ENCODE data around the gene LAD1. TPM values are rescaled to one million over a fixed set of nuclear protein-coding genes. Genes with fewer than 3 reads are reported as not detected.

The LAD1 gene
- polyA plus RNA-seq, 2 of the 4 experiments (the other 2 are of a cell fraction), result 0.19 to 1.1 TPM

GRCh38 chr1:201399352-201400126 is 415 bp upstream of the LAD1 start:
- no peak for TF ChIP-seq POLR2AphosphoS2 (conservative IDR thresholded peaks at IDR 0.05; ENCODE audit: low read length)
- no peak for TF ChIP-seq TP53 (CRISPR knock-in tag; IDR thresholded peaks at IDR 0.05)
- TF ChIP-seq FOSB (CRISPR knock-in tag; IDR thresholded peaks at IDR 0.05), result no peak
- no peak for TF ChIP-seq RAD21 (conservative IDR thresholded peaks at IDR 0.05 in 1 of 2, IDR thresholded peaks at IDR 0.05 in 1 of 2)
- TF ChIP-seq RFX5 (IDR thresholded peaks at IDR 0.05), result no peak
- no peak for TF ChIP-seq ELK1 (IDR thresholded peaks at IDR 0.05; ENCODE audit: low read depth, low read length)
- TF ChIP-seq E2F6 (IDR thresholded peaks at IDR 0.05; ENCODE audit: borderline replicate concordance, low read depth), result no peak
- no peak for TF ChIP-seq ATOH8 (CRISPR knock-in tag; IDR thresholded peaks at IDR 0.05; ENCODE audit: low read depth)
- TF ChIP-seq MAZ (IDR thresholded peaks at IDR 0.05; ENCODE audit: borderline replicate concordance, low read depth, low read length), result no peak
- no peak for TF ChIP-seq ZNF302 (CRISPR knock-in tag; IDR thresholded peaks at IDR 0.05)
- TF ChIP-seq MYC (IDR thresholded peaks at IDR 0.05; ENCODE audit: borderline replicate concordance, low read length), result no peak
- TF ChIP-seq GATA3 (IDR thresholded peaks at IDR 0.05; ENCODE audit: borderline replicate concordance), result no peak
- no peak for TF ChIP-seq NFE2L2 (conservative IDR thresholded peaks at IDR 0.05; ENCODE audit: low read length)
- Histone ChIP-seq H3K4me1 (peaks cover 75% of the 10 kb centered on the region), H3K9me3 (no peaks in the 10 kb centered on the region), H3K27ac (peak overlapping the region; percentile 90 to 92), H3K4me3 (no peak overlapping the region), H3K4me2 (no peak overlapping the region)
- ATAC-seq (no peak), FAIRE-seq (no peak), DNase-seq (ENCODE audit: low read depth in 1 of 2, low spot score in 1 of 2) (no peak)
- WGBS (ENCODE audit: missing lambda C conversion rate), result 94% methylated on average over 59 of the region's 62 CpGs
- ChIA-PET POLR2A (interaction anchor here (0.5 kb wide), 1 partner anchor 53 kb away, joined by 4 read pairs; no protein-coding TSS in a partner anchor), CTCF (interaction anchor here (1.8 to 15.0 kb wide), 4 partner anchors 10 to 145 kb away, joined by 5 to 334 read pairs (median 12); no protein-coding TSS in a partner anchor)

- CTCF ChIA-PET, result interaction anchor here (0.9 to 19.4 kb wide), 8 partner anchors 9 to 143 kb away, joined by 3 to 334 read pairs (median 6); partner anchors contain the start of gene LAD1
- Histone ChIP-seq H3K27ac (peak overlapping the region; percentile 90 to 92), H3K4me2 (peak overlapping the region; percentile 72), H3K4me1 (peaks cover 66% of the 10 kb centered on the region), H3K9me3 (no peaks in the 10 kb centered on the region), H3K4me3 (no peak overlapping the region)
- POLR2A ChIA-PET, result interaction anchor here (1.6 kb wide), 1 partner anchor 71 kb away, joined by 4 read pairs; the partner anchor contains the start of gene PHLDA3
- FAIRE-seq, result no peak
- ATAC-seq, result peak; percentile 5 to 16; a peak in 3 of 6 replicates
- TF ChIP-seq BHLHE40 (IDR thresholded peaks at IDR 0.05; ENCODE audit: low read depth, low read length), result no peak
- no peak for TF ChIP-seq MAZ (IDR thresholded peaks at IDR 0.05; ENCODE audit: borderline replicate concordance, low read depth, low read length)
- no peak for TF ChIP-seq EP300 (IDR thresholded peaks at IDR 0.05)
- no peak for TF ChIP-seq CTCF (IDR thresholded peaks at IDR 0.05)
- no peak for TF ChIP-seq CHD2 (IDR thresholded peaks at IDR 0.05; ENCODE audit: low read length, partially characterized antibody)
- TF ChIP-seq NR3C1 (IDR thresholded peaks at IDR 0.05), result no peak
- TF ChIP-seq HDAC2 (IDR thresholded peaks at IDR 0.05), result no peak
- TF ChIP-seq TP53 (CRISPR knock-in tag; IDR thresholded peaks at IDR 0.05), result no peak
- no peak for TF ChIP-seq PBX3 (IDR thresholded peaks at IDR 0.05)
- no peak for TF ChIP-seq CHD4 (IDR thresholded peaks at IDR 0.05; ENCODE audit: borderline replicate concordance)
- no peak for TF ChIP-seq BCL3 (IDR thresholded peaks at IDR 0.05)
- DNase-seq (ENCODE audit: low read depth in 1 of 2, low spot score in 1 of 2), result peak in 1 of 2 experiments; percentile 19
- WGBS (ENCODE audit: missing lambda C conversion rate), result 71% methylated on average over 2 of the region's 2 CpGs
Measured at GRCh38 chr1:201397675-201398074, 1.4 kb downstream of the LAD1 start.

Data from A549 (cell line).